ENCODE data around the gene WBP1L.
"Not testable (repeated sequence)": the region's sequence is repeated elsewhere in the genome, so short reads cannot be mapped to it uniquely, and the experiment has no call there.

WBP1L gene

GRCh38 chr10:102822222-102822621 lies 78.5 kb downstream of the WBP1L start:
- Histone ChIP-seq H3K9me3 (ENCODE audit: insufficient read depth, low read depth, low read length) (peaks cover 10% of the 10 kb centered on the region; the same call in 1 of the 2 replicates), H3K4me1 (ENCODE audit: insufficient read depth, low read length) (no peaks in the 10 kb centered on the region), H3K27ac (ENCODE audit: low read length) (no peak overlapping the region), H3K36me3 (ENCODE audit: insufficient read depth, low read depth, low read length) (no peaks in the 10 kb centered on the region), H3K27me3 (ENCODE audit: insufficient read depth, low read length) (no peaks in the 10 kb centered on the region), H3K4me3 (ENCODE audit: low read length) (no peak overlapping the region), H3K9ac (ENCODE audit: low read depth, low read length) (no peak overlapping the region)

DNA sequence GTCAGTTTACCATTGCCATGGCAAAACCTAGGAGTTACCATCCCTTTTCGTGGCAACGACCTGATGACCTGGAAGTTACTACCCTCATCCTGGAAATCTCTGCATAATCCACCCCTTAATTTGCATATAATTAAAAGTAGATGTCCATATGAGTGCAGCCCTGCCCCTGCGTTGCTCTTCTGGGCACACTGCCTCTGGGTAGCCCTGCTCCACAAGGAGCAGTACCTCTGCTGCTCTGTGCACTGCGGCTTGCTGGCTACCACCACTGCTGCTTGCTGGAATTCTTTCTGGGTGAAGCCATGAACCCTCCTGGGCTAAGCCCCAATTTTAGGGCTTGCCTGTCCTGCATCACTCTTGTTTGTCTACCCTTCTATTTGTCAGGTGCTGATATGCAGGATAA lies 80.9 kb downstream of the WBP1L start:
- no peaks in the 10 kb centered on the region for H3K27me3 ChIP-seq (ENCODE audit: insufficient read depth, low read length)
- H3K9ac ChIP-seq (ENCODE audit: low read depth, low read length), result no peak overlapping the region
- H3K36me3 ChIP-seq (ENCODE audit: insufficient read depth, low read depth, low read length), result no peaks in the 10 kb centered on the region
- no peaks in the 10 kb centered on the region for H3K4me1 ChIP-seq (ENCODE audit: insufficient read depth, low read length)
- H3K9me3 ChIP-seq (ENCODE audit: insufficient read depth, low read depth, low read length), result peaks cover 10% of the 10 kb centered on the region; the same call in 1 of the 2 replicates
- H3K27ac ChIP-seq (ENCODE audit: low read length), result no peak overlapping the region
- H3K4me3 ChIP-seq (ENCODE audit: low read length), result no peak overlapping the region

DNA sequence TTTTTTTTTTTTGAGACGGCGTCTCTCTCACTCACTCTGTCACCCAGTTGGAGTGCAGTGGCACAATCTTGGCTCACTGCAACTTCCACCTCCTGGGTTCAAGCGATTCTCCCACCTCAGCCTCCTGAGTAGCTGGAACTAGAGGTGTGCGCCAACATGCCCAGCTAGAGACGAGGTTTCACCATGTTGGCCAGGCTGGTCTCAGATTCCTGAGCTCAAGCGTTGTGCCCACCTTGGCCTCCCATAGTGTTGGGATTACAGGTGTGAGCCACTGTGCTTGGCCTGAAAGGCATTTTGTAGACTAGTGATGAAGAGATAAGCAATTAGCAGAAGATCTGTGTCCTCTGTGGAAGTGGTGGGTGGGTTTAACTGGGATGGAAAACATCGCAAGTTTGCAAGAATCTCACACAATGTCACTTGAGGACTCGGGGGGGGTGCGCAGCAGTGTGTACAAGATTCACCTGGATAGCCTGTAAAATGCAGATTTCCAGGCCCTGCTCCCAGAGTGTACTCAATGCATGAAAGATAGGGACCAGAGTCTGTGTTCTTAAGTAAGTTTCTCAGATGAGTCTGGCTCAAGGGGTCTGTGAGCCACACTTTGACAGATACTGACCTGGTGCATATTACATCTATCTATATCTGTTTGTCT lies 82.5 kb downstream of the WBP1L start:
- Histone ChIP-seq H3K9me3 (ENCODE audit: insufficient read depth, low read depth, low read length) (peaks cover 10% of the 10 kb centered on the region; the same call in 1 of the 2 replicates), H3K27ac (ENCODE audit: low read length) (no peak overlapping the region), H3K9ac (ENCODE audit: low read depth, low read length) (no peak overlapping the region), H3K36me3 (ENCODE audit: insufficient read depth, low read depth, low read length) (no peaks in the 10 kb centered on the region), H3K4me3 (ENCODE audit: low read length) (no peak overlapping the region), H3K4me1 (ENCODE audit: insufficient read depth, low read length) (no peaks in the 10 kb centered on the region), H3K27me3 (ENCODE audit: insufficient read depth, low read length) (no peaks in the 10 kb centered on the region)

- Histone ChIP-seq H3K9ac (ENCODE audit: low read depth, low read length) (no peak overlapping the region; the same call in 1 of the 2 replicates), H3K36me3 (ENCODE audit: insufficient read depth, low read depth, low read length) (no peaks in the 10 kb centered on the region), H3K27ac (ENCODE audit: low read length) (no peak overlapping the region), H3K27me3 (ENCODE audit: insufficient read depth, low read length) (no peaks in the 10 kb centered on the region), H3K4me3 (ENCODE audit: low read length) (no peak overlapping the region), H3K4me1 (ENCODE audit: insufficient read depth, low read length) (no peaks in the 10 kb centered on the region), H3K9me3 (ENCODE audit: insufficient read depth, low read depth, low read length) (peaks cover 10% of the 10 kb centered on the region; the same call in 1 of the 2 replicates)
These were observed 83.8 kb downstream of the WBP1L start for GRCh38 chr10:102827597-102827975.

DNA sequence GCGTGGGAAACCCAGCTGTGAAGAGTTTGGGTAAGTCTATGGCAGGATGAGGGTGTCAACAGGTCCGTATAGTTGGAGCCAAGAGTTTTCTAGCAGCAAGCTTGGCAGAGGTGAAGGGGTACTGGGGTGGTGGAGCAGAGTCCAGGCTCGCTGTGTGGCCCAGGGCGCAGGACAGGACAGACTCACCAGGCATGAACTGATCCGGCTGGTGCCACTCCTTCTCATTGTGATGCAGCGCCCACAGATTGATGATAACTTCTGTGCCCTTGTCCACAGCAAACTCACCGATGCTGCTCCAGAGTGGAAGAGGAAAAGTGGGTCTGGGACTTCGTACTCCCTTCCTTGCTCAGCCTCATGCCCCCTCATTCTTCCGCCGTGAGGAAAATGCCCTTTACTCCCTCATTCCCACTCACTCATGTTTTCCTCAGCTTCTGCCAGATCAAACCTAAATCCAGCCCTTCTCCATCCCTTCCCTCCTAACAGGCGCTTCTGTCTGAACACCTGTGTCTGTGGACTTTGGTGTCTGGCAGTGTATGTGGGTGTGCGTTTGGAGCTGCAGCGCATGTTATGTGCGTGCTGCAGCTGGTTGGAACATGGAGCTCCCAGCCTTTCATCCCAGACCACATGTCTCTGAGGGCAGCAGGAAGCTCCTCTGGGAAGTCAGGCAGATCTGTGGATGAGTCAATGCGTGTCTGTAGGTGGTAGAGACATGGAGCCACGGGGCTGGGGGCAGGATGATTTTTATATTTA lies 87.7 kb downstream of the WBP1L start:
- Histone ChIP-seq H3K9ac (ENCODE audit: low read depth, low read length) (no peak overlapping the region), H3K27ac (ENCODE audit: low read length) (no peak overlapping the region), H3K4me3 (ENCODE audit: low read length) (no peak overlapping the region), H3K36me3 (ENCODE audit: insufficient read depth, low read depth, low read length) (no peaks in the 10 kb centered on the region), H3K4me1 (ENCODE audit: insufficient read depth, low read length) (no peaks in the 10 kb centered on the region), H3K27me3 (ENCODE audit: insufficient read depth, low read length) (no peaks in the 10 kb centered on the region), H3K9me3 (ENCODE audit: insufficient read depth, low read depth, low read length) (no peaks in the 10 kb centered on the region)

- no peak overlapping the region for H3K4me3 ChIP-seq (ENCODE audit: low read length)
- no peaks in the 10 kb centered on the region for H3K27me3 ChIP-seq (ENCODE audit: insufficient read depth, low read length)
- no peaks in the 10 kb centered on the region for H3K4me1 ChIP-seq (ENCODE audit: insufficient read depth, low read length)
- no peak overlapping the region for H3K27ac ChIP-seq (ENCODE audit: low read length)
- H3K36me3 ChIP-seq (ENCODE audit: insufficient read depth, low read depth, low read length), result no peaks in the 10 kb centered on the region
- no peak overlapping the region for H3K9ac ChIP-seq (ENCODE audit: low read depth, low read length)
- H3K9me3 ChIP-seq (ENCODE audit: insufficient read depth, low read depth, low read length), result no peaks in the 10 kb centered on the region
These were observed 88.5 kb downstream of the WBP1L start for GRCh38 chr10:102832248-102832647.

- no peaks in the 10 kb centered on the region for H3K4me1 ChIP-seq (ENCODE audit: insufficient read depth, low read length)
- no peaks in the 10 kb centered on the region for H3K9me3 ChIP-seq (ENCODE audit: insufficient read depth, low read depth, low read length)
- H3K9ac ChIP-seq (ENCODE audit: low read depth, low read length), result no peak overlapping the region
- no peaks in the 10 kb centered on the region for H3K36me3 ChIP-seq (ENCODE audit: insufficient read depth, low read depth, low read length)
- H3K4me3 ChIP-seq (ENCODE audit: low read length), result no peak overlapping the region
- H3K27me3 ChIP-seq (ENCODE audit: insufficient read depth, low read length), result no peaks in the 10 kb centered on the region
- H3K27ac ChIP-seq (ENCODE audit: low read length), result no peak overlapping the region
These were observed 89.2 kb downstream of the WBP1L start for GRCh38 chr10:102832987-102833386.

GRCh38 chr10:102834143-102834542 lies 90.4 kb downstream of the WBP1L start:
- Histone ChIP-seq H3K27ac (ENCODE audit: low read length) (no peak overlapping the region), H3K9ac (ENCODE audit: low read depth, low read length) (no peak overlapping the region), H3K4me1 (ENCODE audit: insufficient read depth, low read length) (no peaks in the 10 kb centered on the region), H3K9me3 (ENCODE audit: insufficient read depth, low read depth, low read length) (no peaks in the 10 kb centered on the region), H3K4me3 (ENCODE audit: low read length) (no peak overlapping the region), H3K27me3 (ENCODE audit: insufficient read depth, low read length) (no peaks in the 10 kb centered on the region), H3K36me3 (ENCODE audit: insufficient read depth, low read depth, low read length) (no peaks in the 10 kb centered on the region)

DNA sequence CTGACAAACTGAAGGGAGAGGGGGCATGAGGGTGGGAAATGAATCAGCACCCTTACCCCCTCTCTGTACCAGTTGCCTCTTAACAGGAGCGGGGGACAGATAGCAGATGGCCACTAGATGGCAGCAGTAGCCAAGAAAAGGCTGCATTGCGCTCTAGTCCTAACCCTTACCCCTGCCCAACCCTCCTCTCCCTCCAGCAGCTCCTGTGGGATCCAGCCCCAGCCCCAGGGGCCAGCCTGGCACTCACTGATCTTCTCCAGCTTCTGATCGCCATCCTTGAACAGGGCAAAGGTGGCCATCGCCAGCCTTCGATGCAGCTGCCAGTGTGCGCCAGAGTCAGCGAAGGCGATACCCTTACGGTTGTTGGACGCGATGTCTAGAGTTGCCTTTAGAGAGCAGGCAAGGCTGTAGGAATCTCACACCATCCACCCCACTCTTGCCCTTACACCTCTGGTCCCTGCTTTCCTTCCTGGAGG lies 91.3 kb downstream of the WBP1L start:
- H3K27ac ChIP-seq (ENCODE audit: low read length), result no peak overlapping the region
- no peaks in the 10 kb centered on the region for H3K27me3 ChIP-seq (ENCODE audit: insufficient read depth, low read length)
- H3K36me3 ChIP-seq (ENCODE audit: insufficient read depth, low read depth, low read length), result no peaks in the 10 kb centered on the region
- H3K4me3 ChIP-seq (ENCODE audit: low read length), result no peak overlapping the region
- no peak overlapping the region for H3K9ac ChIP-seq (ENCODE audit: low read depth, low read length)
- no peaks in the 10 kb centered on the region for H3K4me1 ChIP-seq (ENCODE audit: insufficient read depth, low read length)
- H3K9me3 ChIP-seq (ENCODE audit: insufficient read depth, low read depth, low read length), result no peaks in the 10 kb centered on the region

- Histone ChIP-seq H3K27me3 (ENCODE audit: insufficient read depth, low read length) (no peaks in the 10 kb centered on the region), H3K9ac (ENCODE audit: low read depth, low read length) (no peak within 1 kb of the TSS), H3K9me3 (ENCODE audit: insufficient read depth, low read depth, low read length) (no peaks in the 10 kb centered on the region)
These were observed 93.5 kb downstream of the WBP1L start, which contains the start of gene CYP17A1 for GRCh38 chr10:102837230-102837721. Gene CYP17A1, minus strand, starts transcription at chr10:102837413. Its CDS starts 52 bp downstream, at chr10:102837361.

GRCh38 chr10:102838276-102838927 lies 94.7 kb downstream of the WBP1L start:
- not testable (repeated sequence) for H3K27me3 ChIP-seq (ENCODE audit: insufficient read depth, low read length); H3K9me3 ChIP-seq (ENCODE audit: insufficient read depth, low read depth, low read length); H3K4me1 ChIP-seq (ENCODE audit: insufficient read depth, low read length); H3K9ac ChIP-seq (ENCODE audit: low read depth, low read length); H3K4me3 ChIP-seq (ENCODE audit: low read length); H3K36me3 ChIP-seq (ENCODE audit: insufficient read depth, low read depth, low read length); H3K27ac ChIP-seq (ENCODE audit: low read length)

More at GRCh38 chr10:102837230-102837721, 93.5 kb downstream of the WBP1L start, which contains the start of gene CYP17A1:
- H3K27ac ChIP-seq (ENCODE audit: low read length), result no peak within 1 kb of the TSS
- H3K4me3 ChIP-seq (ENCODE audit: low read length), result no peak within 1 kb of the TSS
- H3K36me3 ChIP-seq (ENCODE audit: insufficient read depth, low read depth, low read length), result no peaks in the 10 kb centered on the region
- no peaks in the 10 kb centered on the region for H3K4me1 ChIP-seq (ENCODE audit: insufficient read depth, low read length)
